ENCODE data around the gene IL17C. TPM values are rescaled to one million over a fixed set of nuclear protein-coding genes. Genes with fewer than 3 reads are reported as not detected.
A peak's percentile ranks its signal among the peaks of the same experiment; 100 is the strongest.

The IL17C gene
- total and polyA plus RNA-seq, 9 of the 15 experiments (the other 6 are each of a cell fraction or from before 2014, with no cell fraction given): not detected

DNA sequence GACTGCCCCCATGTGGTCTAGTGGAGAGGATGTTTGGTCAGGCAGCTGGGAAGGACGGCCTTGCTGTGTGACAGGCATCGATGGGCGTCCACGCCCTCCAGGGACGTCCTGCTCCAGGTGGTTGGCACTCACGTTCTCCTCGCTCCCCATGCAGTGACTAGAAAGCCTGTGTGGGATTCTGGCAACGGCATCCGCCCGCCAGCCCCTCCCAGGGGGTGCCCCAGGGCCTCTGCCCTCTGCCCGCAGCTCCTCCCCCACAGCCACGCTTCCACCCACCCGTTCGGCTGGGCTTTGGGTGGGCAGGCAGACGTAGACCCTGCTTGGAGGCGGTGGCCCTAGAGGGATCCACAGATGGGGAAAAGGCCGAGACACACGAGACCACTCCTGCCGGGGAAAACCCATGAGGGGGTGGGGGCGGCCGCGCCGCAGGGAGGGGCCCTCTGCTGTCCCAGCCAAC lies 4.7 kb upstream of the IL17C start (continued):
- TF ChIP-seq RCOR1 (IDR thresholded peaks at IDR 0.05; ENCODE audit: borderline replicate concordance in 1 of 2, low read depth in 2 of 2, low read length in 2 of 2) (0 out of 4 replicates have a peak, but pooled peaks of 1 of the 2 experiments have one; percentile 53), SRSF9 (IDR thresholded peaks at IDR 0.05; ENCODE audit: borderline replicate concordance, low read depth, low read length) (no peak), GATAD2B (IDR thresholded peaks at IDR 0.05; ENCODE audit: borderline replicate concordance) (no peak), NEUROD1 (IDR thresholded peaks at IDR 0.05; ENCODE audit: borderline replicate concordance, low read depth, low read length, partially characterized antibody) (no peak), SAFB2 (IDR thresholded peaks at IDR 0.05; ENCODE audit: borderline replicate concordance, low read depth, low read length, severe bottlenecking) (no peak), ZNF217 (CRISPR knock-in tag; IDR thresholded peaks at IDR 0.05) (no peak), SRSF7 (optimal IDR thresholded peaks at IDR 0.05; ENCODE audit: low read depth, low read length) (no peak), BACH1 (tag; IDR thresholded peaks at IDR 0.05) (no peak), KAT7 (CRISPR knock-in tag; IDR thresholded peaks at IDR 0.05; ENCODE audit: borderline replicate concordance) (no peak), ZNF133 (CRISPR knock-in tag; IDR thresholded peaks at IDR 0.05) (no peak), HMG20A (CRISPR knock-in tag; conservative IDR thresholded peaks at IDR 0.05) (no peak), RBM17 (IDR thresholded peaks at IDR 0.05; ENCODE audit: borderline replicate concordance, low read depth, low read length) (no peak), TAF15 (IDR thresholded peaks at IDR 0.05; ENCODE audit: low read depth, low read length) (no peak), POLR2G (IDR thresholded peaks at IDR 0.05; ENCODE audit: low read depth, low read length) (0 out of 2 replicates have a peak, but pooled peaks have one; percentile 6), RBM25 (IDR thresholded peaks at IDR 0.05; ENCODE audit: low read depth, low read length, severe bottlenecking) (no peak), STAT5B (CRISPR knock-in tag; IDR thresholded peaks at IDR 0.05) (no peak)
- TF ChIP-seq, protein P1, sequence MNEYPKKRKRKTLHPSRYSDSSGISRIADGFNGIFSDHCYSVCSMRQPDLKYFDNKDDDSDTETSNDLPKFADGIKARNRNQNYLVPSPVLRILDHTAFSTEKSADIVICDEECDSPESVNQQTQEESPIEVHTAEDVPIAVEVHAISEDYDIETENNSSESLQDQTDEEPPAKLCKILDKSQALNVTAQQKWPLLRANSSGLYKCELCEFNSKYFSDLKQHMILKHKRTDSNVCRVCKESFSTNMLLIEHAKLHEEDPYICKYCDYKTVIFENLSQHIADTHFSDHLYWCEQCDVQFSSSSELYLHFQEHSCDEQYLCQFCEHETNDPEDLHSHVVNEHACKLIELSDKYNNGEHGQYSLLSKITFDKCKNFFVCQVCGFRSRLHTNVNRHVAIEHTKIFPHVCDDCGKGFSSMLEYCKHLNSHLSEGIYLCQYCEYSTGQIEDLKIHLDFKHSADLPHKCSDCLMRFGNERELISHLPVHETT (CRISPR knock-in tag; conservative IDR thresholded peaks at IDR 0.05 in 1 of 2, IDR thresholded peaks at IDR 0.05 in 1 of 2): no peak
- TF ChIP-seq, protein P2, sequence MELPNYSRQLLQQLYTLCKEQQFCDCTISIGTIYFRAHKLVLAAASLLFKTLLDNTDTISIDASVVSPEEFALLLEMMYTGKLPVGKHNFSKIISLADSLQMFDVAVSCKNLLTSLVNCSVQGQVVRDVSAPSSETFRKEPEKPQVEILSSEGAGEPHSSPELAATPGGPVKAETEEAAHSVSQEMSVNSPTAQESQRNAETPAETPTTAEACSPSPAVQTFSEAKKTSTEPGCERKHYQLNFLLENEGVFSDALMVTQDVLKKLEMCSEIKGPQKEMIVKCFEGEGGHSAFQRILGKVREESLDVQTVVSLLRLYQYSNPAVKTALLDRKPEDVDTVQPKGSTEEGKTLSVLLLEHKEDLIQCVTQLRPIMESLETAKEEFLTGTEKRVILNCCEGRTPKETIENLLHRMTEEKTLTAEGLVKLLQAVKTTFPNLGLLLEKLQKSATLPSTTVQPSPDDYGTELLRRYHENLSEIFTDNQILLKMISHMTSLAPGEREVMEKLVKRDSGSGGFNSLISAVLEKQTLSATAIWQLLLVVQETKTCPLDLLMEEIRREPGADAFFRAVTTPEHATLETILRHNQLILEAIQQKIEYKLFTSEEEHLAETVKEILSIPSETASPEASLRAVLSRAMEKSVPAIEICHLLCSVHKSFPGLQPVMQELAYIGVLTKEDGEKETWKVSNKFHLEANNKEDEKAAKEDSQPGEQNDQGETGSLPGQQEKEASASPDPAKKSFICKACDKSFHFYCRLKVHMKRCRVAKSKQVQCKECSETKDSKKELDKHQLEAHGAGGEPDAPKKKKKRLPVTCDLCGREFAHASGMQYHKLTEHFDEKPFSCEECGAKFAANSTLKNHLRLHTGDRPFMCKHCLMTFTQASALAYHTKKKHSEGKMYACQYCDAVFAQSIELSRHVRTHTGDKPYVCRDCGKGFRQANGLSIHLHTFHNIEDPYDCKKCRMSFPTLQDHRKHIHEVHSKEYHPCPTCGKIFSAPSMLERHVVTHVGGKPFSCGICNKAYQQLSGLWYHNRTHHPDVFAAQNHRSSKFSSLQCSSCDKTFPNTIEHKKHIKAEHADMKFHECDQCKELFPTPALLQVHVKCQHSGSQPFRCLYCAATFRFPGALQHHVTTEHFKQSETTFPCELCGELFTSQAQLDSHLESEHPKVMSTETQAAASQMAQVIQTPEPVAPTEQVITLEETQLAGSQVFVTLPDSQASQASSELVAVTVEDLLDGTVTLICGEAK (IDR thresholded peaks at IDR 0.05): no peak
- TF ChIP-seq, protein P2 (CRISPR knock-in tag; IDR thresholded peaks at IDR 0.05): no peak

All from K562 (cell line).